Loucy (cell line): ENCODE measurements around the gene ACSF3.

ENCODE experiments used
- H2AFZ ChIP-seq: fragments of 200-600 bp; sonication (generic); 2 replicates; pipeline ENCODE4 v1.6.0; 2016; ENCODE audit warnings: antibody characterized with exemption, mild to moderate bottlenecking, low read length, moderate library complexity
- H3F3A ChIP-seq: fragments of 200-600 bp; 2 replicates; pipeline ENCODE4 v1.6.0; 2016; ENCODE audit warnings: antibody characterized with exemption, low read depth, mild to moderate bottlenecking
- H3K27me3 ChIP-seq: fragments of 200-600 bp; sonication (generic); 2 replicates; pipeline ENCODE4 v1.6.1; 2014; ENCODE audit warnings: low read length, mild to moderate bottlenecking; ENCODE audit not compliant: insufficient read depth, poor library complexity, severe bottlenecking
- H3K36me3 ChIP-seq: fragments of 200-600 bp; sonication (generic); 2 replicates; pipeline ENCODE4 v1.6.1; 2016; ENCODE audit warnings: low read length; ENCODE audit not compliant: insufficient read depth
- H3K4me1 ChIP-seq: fragments of 200-600 bp; sonication (generic); 2 replicates; pipeline ENCODE4 v1.5.1; 2014; ENCODE audit warnings: low read length, mild to moderate bottlenecking; ENCODE audit not compliant: insufficient read depth, poor library complexity, severe bottlenecking
- H3K4me2 ChIP-seq: fragments of 200-600 bp; sonication (generic); 2 replicates; pipeline ENCODE4 v1.6.0; 2014; ENCODE audit warnings: antibody characterized with exemption, low read length, low read depth, mild to moderate bottlenecking; ENCODE audit not compliant: poor library complexity, severe bottlenecking
- H3K4me3 ChIP-seq: fragments of 200-600 bp; sonication (generic); 2 replicates; pipeline ENCODE4 v1.5.1; 2014; ENCODE audit warnings: low read length, mild to moderate bottlenecking, mixed read lengths; ENCODE audit not compliant: poor library complexity, severe bottlenecking
- H3K79me2 ChIP-seq: fragments of 200-600 bp; sonication (generic); 2 replicates; pipeline ENCODE4 v1.6.1; 2014; ENCODE audit warnings: low read length; ENCODE audit not compliant: insufficient read depth
- H3K9ac ChIP-seq: fragments of 200-600 bp; sonication (generic); 2 replicates; pipeline ENCODE4 v1.6.0; 2014; ENCODE audit warnings: mild to moderate bottlenecking, low read depth, low read length, moderate library complexity; ENCODE audit not compliant: poor library complexity, severe bottlenecking
- H3K9me2 ChIP-seq: fragments of 200-600 bp; sonication (generic); replicated peaks from 2 replicates; pipeline ENCODE4 v1.6.1; 2016; ENCODE audit warnings: low read depth, low read length, mixed read lengths
- H3K9me3 ChIP-seq: fragments of 200-600 bp; sonication (generic); 2 replicates; pipeline ENCODE4 v1.6.1; 2014; ENCODE audit warnings: mild to moderate bottlenecking, antibody characterized with exemption, low read length, low read depth; ENCODE audit not compliant: insufficient read depth
- H4K20me1 ChIP-seq: fragments of 200-600 bp; sonication (generic); 2 replicates; pipeline ENCODE4 v1.6.0; 2014; ENCODE audit warnings: antibody characterized with exemption, low read length, mild to moderate bottlenecking; ENCODE audit not compliant: insufficient read depth, poor library complexity, severe bottlenecking
- EZH2phosphoT487 ChIP-seq: fragments of 200-600 bp; IDR thresholded peaks from 2 replicates; pipeline ENCODE4 v1.6.1; 2018; ENCODE audit warnings: antibody characterized with exemption, mild to moderate bottlenecking, moderate library complexity, borderline replicate concordance
- TF ChIP-seq, protein P1 (sequence below): fragments of 200-600 bp; sonication (generic); conservative IDR thresholded peaks from 2 replicates; pipeline ENCODE4 v1.5.1; 2014; ENCODE audit warnings: mild to moderate bottlenecking, antibody characterized with exemption, low read length

Gene ACSF3

GRCh38 chr16:89155184-89155679, 61.6 kb downstream of the ACSF3 start:
- TF ChIP-seq EZH2phosphoT487, result no peak
- TF ChIP-seq, protein P1, sequence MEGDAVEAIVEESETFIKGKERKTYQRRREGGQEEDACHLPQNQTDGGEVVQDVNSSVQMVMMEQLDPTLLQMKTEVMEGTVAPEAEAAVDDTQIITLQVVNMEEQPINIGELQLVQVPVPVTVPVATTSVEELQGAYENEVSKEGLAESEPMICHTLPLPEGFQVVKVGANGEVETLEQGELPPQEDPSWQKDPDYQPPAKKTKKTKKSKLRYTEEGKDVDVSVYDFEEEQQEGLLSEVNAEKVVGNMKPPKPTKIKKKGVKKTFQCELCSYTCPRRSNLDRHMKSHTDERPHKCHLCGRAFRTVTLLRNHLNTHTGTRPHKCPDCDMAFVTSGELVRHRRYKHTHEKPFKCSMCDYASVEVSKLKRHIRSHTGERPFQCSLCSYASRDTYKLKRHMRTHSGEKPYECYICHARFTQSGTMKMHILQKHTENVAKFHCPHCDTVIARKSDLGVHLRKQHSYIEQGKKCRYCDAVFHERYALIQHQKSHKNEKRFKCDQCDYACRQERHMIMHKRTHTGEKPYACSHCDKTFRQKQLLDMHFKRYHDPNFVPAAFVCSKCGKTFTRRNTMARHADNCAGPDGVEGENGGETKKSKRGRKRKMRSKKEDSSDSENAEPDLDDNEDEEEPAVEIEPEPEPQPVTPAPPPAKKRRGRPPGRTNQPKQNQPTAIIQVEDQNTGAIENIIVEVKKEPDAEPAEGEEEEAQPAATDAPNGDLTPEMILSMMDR, result no peak
- no peaks in the 10 kb centered on the region for H3K4me1 ChIP-seq
- H3K36me3 ChIP-seq, result no peaks in the 10 kb centered on the region
- no peak overlapping the region for H2AFZ ChIP-seq
- no peak overlapping the region for H3K4me2 ChIP-seq
- H3K79me2 ChIP-seq, result no peaks in the 10 kb centered on the region
- no peaks in the 10 kb centered on the region for H3K9me3 ChIP-seq
- no peaks in the 10 kb centered on the region for H4K20me1 ChIP-seq
- H3F3A ChIP-seq, result peaks cover 3% of the 10 kb centered on the region; the same call in 1 of the 2 replicates
- no peak overlapping the region for H3K9ac ChIP-seq
- no peak overlapping the region for H3K4me3 ChIP-seq
- no peaks in the 10 kb centered on the region for H3K27me3 ChIP-seq
- no peaks in the 10 kb centered on the region for H3K9me2 ChIP-seq

DNA sequence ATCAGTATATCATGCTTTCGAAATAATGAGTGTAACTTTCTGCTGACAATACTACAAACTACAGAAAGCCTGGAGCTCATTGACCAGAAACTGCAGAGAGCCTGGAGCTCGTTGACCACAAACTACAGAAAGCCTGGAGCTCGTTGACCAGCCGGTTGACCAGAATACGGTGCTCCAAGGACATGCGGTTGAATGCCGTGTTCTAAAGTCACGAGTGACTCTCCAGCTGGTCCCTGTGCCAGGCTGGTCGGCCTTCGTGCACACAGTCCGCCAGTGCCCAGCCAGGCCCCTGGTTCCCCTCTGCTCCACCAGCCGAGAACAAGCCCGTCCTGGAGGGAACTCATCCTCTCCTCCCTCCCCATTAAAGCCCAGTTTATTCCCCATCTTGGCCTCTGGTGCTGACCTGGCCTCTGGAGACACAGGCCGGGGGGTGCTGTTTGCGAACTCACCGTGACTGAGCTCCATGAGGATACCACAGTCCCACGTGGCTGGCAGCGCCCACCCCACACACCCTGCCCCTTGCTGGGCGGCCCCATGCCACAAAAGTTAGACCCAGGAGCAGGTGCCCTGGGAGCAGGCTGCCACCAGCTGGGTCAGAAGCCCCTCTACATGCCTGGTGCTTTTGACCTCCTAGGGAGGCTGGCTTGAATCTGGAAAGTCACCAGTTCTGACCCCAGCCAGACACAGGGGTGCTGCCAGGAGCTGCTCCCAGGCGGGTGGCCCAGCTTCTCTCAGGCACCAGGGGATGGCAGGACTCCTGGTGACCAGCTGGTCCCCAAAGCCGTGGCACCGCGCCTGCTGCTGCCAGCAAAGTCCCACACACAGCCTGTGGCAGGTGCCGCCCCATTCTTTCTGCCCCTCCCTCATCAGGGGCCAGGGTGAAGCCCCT, 62.4 kb downstream of the ACSF3 start:
- Histone ChIP-seq H3K4me1 (no peaks in the 10 kb centered on the region), H2AFZ (no peak overlapping the region)

DNA sequence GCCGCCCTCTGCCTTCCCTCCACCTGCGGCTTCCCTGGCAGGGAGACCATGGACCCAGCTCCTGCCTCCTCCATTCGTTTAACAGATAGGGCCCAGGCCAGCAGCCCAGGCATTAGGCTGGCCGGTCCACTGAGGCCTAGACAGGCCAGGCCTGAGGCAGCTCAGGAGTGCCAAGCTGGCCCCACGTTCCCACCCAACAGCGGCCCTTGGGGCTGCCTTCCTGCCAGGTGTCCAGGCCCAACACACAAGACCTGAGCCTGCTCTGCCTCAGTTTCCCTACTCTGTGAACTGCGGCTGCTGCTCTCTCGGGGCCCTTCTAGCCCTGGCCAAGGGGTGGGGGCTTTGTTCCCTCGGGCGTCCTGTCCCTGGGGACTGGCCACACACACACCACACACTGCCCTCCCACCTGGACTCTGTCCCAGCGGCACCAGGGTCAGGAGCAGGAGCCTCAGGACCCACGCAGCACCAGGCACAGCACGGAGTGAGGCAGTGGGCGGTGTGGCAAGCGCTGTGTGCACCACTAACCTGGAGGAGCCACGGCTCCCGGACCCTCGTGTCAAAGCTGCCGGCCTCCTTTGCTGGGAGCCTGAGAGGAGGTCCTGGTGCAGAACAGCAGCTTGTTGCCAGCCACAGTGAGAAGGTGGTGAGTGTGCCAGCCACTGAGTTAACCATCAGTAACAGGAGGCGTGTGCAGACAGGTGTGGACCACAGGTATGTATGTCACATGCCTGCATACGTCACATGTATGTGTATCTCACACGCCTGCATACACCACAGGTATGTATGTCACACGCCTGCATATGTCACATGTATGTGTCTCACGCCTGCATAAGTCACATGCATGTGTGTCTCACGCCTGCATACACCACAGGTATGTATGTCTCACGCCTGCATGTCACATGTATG, 63.3 kb downstream of the ACSF3 start:
- no peaks in the 10 kb centered on the region for H3K36me3 ChIP-seq
- H3K9ac ChIP-seq, result no peak overlapping the region
- no peaks in the 10 kb centered on the region for H3K79me2 ChIP-seq
- no peaks in the 10 kb centered on the region for H3K4me1 ChIP-seq
- H3K27me3 ChIP-seq, result no peaks in the 10 kb centered on the region
- no peaks in the 10 kb centered on the region for H3K9me2 ChIP-seq
- H3F3A ChIP-seq, result peaks cover 3% of the 10 kb centered on the region; the same call in 1 of the 2 replicates
- H3K9me3 ChIP-seq, result no peaks in the 10 kb centered on the region
- H3K4me3 ChIP-seq, result no peak overlapping the region
- TF ChIP-seq, protein P1, result no peak
- no peak for TF ChIP-seq EZH2phosphoT487
- no peak overlapping the region for H3K4me2 ChIP-seq
- no peak overlapping the region for H2AFZ ChIP-seq
- no peaks in the 10 kb centered on the region for H4K20me1 ChIP-seq

More for the DNA sequence above, 62.4 kb downstream of the ACSF3 start:
- TF ChIP-seq, protein P1, result no peak
- TF ChIP-seq EZH2phosphoT487, result no peak
- Histone ChIP-seq H3K9me2 (no peaks in the 10 kb centered on the region), H3K9ac (no peak overlapping the region), H3K9me3 (no peaks in the 10 kb centered on the region), H3K27me3 (no peaks in the 10 kb centered on the region), H4K20me1 (no peaks in the 10 kb centered on the region), H3K36me3 (no peaks in the 10 kb centered on the region), H3K79me2 (no peaks in the 10 kb centered on the region), H3K4me2 (no peak overlapping the region), H3K4me3 (no peak overlapping the region), H3F3A (peaks cover 3% of the 10 kb centered on the region; the same call in 1 of the 2 replicates)
